ENCODE results near the gene B4GALNT1. TPM values are rescaled to one million over a fixed set of nuclear protein-coding genes. Genes with fewer than 3 reads are reported as not detected.

Gene B4GALNT1
- total RNA-seq, 1 donor from 2014 or later, result 5.9 TPM

GRCh38 chr12:57583008-57583831 is 49.8 kb downstream of the B4GALNT1 start:
- no peaks in the 10 kb centered on the region for H3K36me3 Mint-ChIP-seq
- TF ChIP-seq CTCF (conservative IDR thresholded peaks at IDR 0.05), result peak; percentile 98
- H3K4me3 Mint-ChIP-seq, result no peak overlapping the region
- DNase-seq (ENCODE audit: extremely low spot score, unreplicated experiment), result peak; percentile 75
- H3K27ac Mint-ChIP-seq, result no peak overlapping the region
- peaks cover 22% of the 10 kb centered on the region for H3K27me3 Mint-ChIP-seq
- no peaks in the 10 kb centered on the region for H3K9me3 Mint-ChIP-seq
- peaks cover 4% of the 10 kb centered on the region for H3K4me1 Mint-ChIP-seq (ENCODE audit: unreplicated experiment)

- Mint-ChIP-seq H3K9me3 (no peaks in the 10 kb centered on the region), H3K36me3 (no peaks in the 10 kb centered on the region), H3K4me1 (ENCODE audit: unreplicated experiment) (peaks cover 4% of the 10 kb centered on the region), H3K4me3 (no peak overlapping the region), H3K27ac (no peak overlapping the region), H3K27me3 (peaks cover 22% of the 10 kb centered on the region)
- no peak for DNase-seq (ENCODE audit: extremely low spot score, unreplicated experiment)
- TF ChIP-seq CTCF (conservative IDR thresholded peaks at IDR 0.05), result no peak
Observed at GRCh38 chr12:57582440-57582839, 50.6 kb downstream of the B4GALNT1 start.

GRCh38 chr12:57581802-57582201 is 51.2 kb downstream of the B4GALNT1 start:
- no peaks in the 10 kb centered on the region for H3K9me3 Mint-ChIP-seq
- no peaks in the 10 kb centered on the region for H3K36me3 Mint-ChIP-seq
- peaks cover 22% of the 10 kb centered on the region for H3K27me3 Mint-ChIP-seq
- no peak for TF ChIP-seq CTCF (conservative IDR thresholded peaks at IDR 0.05)
- no peak overlapping the region for H3K4me3 Mint-ChIP-seq
- no peak for DNase-seq (ENCODE audit: extremely low spot score, unreplicated experiment)
- peaks cover 4% of the 10 kb centered on the region for H3K4me1 Mint-ChIP-seq (ENCODE audit: unreplicated experiment)
- H3K27ac Mint-ChIP-seq, result no peak overlapping the region

- TF ChIP-seq CTCF (conservative IDR thresholded peaks at IDR 0.05), result no peak
- Mint-ChIP-seq H3K36me3 (no peaks in the 10 kb centered on the region), H3K9me3 (no peaks in the 10 kb centered on the region), H3K4me1 (ENCODE audit: unreplicated experiment) (peaks cover 4% of the 10 kb centered on the region), H3K4me3 (no peak overlapping the region), H3K27ac (no peak overlapping the region), H3K27me3 (peaks cover 30% of the 10 kb centered on the region)
- no peak for DNase-seq (ENCODE audit: extremely low spot score, unreplicated experiment)
Observed at GRCh38 chr12:57580466-57580795, 52.6 kb downstream of the B4GALNT1 start.

GRCh38 chr12:57579677-57580465 is 53.1 kb downstream of the B4GALNT1 start:
- no peak for TF ChIP-seq CTCF (conservative IDR thresholded peaks at IDR 0.05)
- Mint-ChIP-seq H3K4me3 (no peak overlapping the region), H3K27ac (no peak overlapping the region), H3K9me3 (no peaks in the 10 kb centered on the region), H3K27me3 (peaks cover 25% of the 10 kb centered on the region), H3K4me1 (ENCODE audit: unreplicated experiment) (peaks cover 4% of the 10 kb centered on the region), H3K36me3 (no peaks in the 10 kb centered on the region)
- no peak for DNase-seq (ENCODE audit: extremely low spot score, unreplicated experiment)
